ENCODE data around the gene UTP15. TPM values are rescaled to one million over a fixed set of nuclear protein-coding genes. Genes with fewer than 3 reads are reported as not detected.
A peak's percentile ranks its signal among the peaks of the same experiment; 100 is the strongest.

Gene UTP15
- polyA plus RNA-seq, 1 of the 3 experiments (the other 2 are of a cell fraction) = 10.2 TPM

DNA sequence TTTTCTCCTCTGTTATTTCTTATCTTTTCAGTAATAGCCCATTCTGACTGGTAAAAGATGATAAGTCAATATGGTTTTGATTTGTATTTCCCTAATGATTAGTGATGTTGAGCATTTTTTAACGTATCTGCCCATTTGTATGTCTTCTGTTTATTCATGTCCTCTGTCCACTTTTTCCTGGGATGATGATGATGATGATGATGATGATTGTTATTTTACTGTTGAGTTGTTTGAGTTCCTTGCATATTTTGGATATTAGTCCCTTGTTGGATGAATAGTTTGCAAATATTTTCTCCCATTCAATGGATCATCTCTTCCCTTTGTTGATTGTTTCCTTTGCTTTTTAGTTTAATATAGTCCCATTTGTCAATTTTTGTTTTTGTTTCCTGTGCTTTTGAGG, 27.0 kb downstream of the UTP15 start:
- Histone ChIP-seq H3K27ac (ENCODE audit: low read depth in 2 of 2, low read length in 1 of 2) (peak overlapping the region in 1 of 2 experiments; percentile 70; a peak in 2 of 4 replicates), H2AFZ (ENCODE audit: low read depth) (no peak overlapping the region), H3K9me3 (no peaks in the 10 kb centered on the region; the same call in 1 of the 2 replicates), H4K20me1 (ENCODE audit: insufficient read depth) (no peaks in the 10 kb centered on the region), H3K9me2 (no peaks in the 10 kb centered on the region), H3F3A (replicated peaks; ENCODE audit: insufficient read depth) (peaks cover 20% of the 10 kb centered on the region), H3K79me2 (ENCODE audit: insufficient read depth) (no peaks in the 10 kb centered on the region), H3K9ac (no peak overlapping the region), H3K36me3 (replicated peaks in 1 of 2; ENCODE audit: control insufficient read depth in 1 of 2, insufficient read depth in 2 of 2, low read length in 1 of 2) (no peaks in the 10 kb centered on the region), H3K4me2 (no peak overlapping the region), H3K4me1 (ENCODE audit: control insufficient read depth in 1 of 2, insufficient read depth in 2 of 2, low read depth in 1 of 2, low read length in 1 of 2) (peaks cover 3 to 5% of the 10 kb centered on the region in 2 experiments; a peak in 3 of 4 replicates), H3K27me3 (ENCODE audit: insufficient read depth) (no peaks in the 10 kb centered on the region), H3K4me3 (ENCODE audit: low read depth in 2 of 2, low read length in 1 of 2) (no peak overlapping the region)
- 2% methylated on average over 1 of the region's 1 CpG for WGBS (ENCODE audit: low lambda C conversion rate)
- ChIA-PET POLR2A (no interaction called here), CTCF (interaction anchor here (1.0 to 14.9 kb wide), 9 partner anchors 11 to 225 kb away, joined by 3 to 398 read pairs (median 13); no protein-coding TSS in a partner anchor)
- TF ChIP-seq NRF1 (IDR thresholded peaks at IDR 0.05; ENCODE audit: low read depth, low read length) (no peak), TEAD4 (IDR thresholded peaks at IDR 0.05; ENCODE audit: borderline replicate concordance, insufficient read depth) (0 out of 2 replicates have a peak, but pooled peaks have one; percentile 38), GABPA (IDR thresholded peaks at IDR 0.05; ENCODE audit: low read depth) (no peak), FOXJ3 (CRISPR knock-in tag; IDR thresholded peaks at IDR 0.05) (no peak), SMC3 (IDR thresholded peaks at IDR 0.05; ENCODE audit: low read depth, low read length) (no peak), RXRA (IDR thresholded peaks at IDR 0.05; ENCODE audit: borderline replicate concordance, low read depth) (no peak), FOSL2 (IDR thresholded peaks at IDR 0.05; ENCODE audit: borderline replicate concordance, low read depth) (peak; percentile 34; the same call in 1 of the 2 replicates), EP300 (IDR thresholded peaks at IDR 0.05; ENCODE audit: borderline replicate concordance in 1 of 2, low read depth in 1 of 2, low read length in 1 of 2) (peak in 1 of 2 experiments; percentile 17; a peak in 1 of 4 replicates), GATA2 (CRISPR knock-in tag; IDR thresholded peaks at IDR 0.05) (no peak), MXI1 (IDR thresholded peaks at IDR 0.05; ENCODE audit: low read depth, low read length) (no peak), MEF2A (IDR thresholded peaks at IDR 0.05; ENCODE audit: borderline replicate concordance, low read depth) (no peak), SIN3A (IDR thresholded peaks at IDR 0.05; ENCODE audit: borderline replicate concordance, low read depth, low read length) (no peak), RCOR1 (IDR thresholded peaks at IDR 0.05; ENCODE audit: low read length) (no peak), RFX5 (IDR thresholded peaks at IDR 0.05; ENCODE audit: low read length) (no peak), JUND (IDR thresholded peaks at IDR 0.05) (no peak)
- TF ChIP-seq, protein P1, sequence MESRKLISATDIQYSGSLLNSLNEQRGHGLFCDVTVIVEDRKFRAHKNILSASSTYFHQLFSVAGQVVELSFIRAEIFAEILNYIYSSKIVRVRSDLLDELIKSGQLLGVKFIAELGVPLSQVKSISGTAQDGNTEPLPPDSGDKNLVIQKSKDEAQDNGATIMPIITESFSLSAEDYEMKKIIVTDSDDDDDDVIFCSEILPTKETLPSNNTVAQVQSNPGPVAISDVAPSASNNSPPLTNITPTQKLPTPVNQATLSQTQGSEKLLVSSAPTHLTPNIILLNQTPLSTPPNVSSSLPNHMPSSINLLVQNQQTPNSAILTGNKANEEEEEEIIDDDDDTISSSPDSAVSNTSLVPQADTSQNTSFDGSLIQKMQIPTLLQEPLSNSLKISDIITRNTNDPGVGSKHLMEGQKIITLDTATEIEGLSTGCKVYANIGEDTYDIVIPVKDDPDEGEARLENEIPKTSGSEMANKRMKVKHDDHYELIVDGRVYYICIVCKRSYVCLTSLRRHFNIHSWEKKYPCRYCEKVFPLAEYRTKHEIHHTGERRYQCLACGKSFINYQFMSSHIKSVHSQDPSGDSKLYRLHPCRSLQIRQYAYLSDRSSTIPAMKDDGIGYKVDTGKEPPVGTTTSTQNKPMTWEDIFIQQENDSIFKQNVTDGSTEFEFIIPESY (IDR thresholded peaks at IDR 0.05; ENCODE audit: borderline replicate concordance, low read depth) = no peak
- TF ChIP-seq, protein P2, sequence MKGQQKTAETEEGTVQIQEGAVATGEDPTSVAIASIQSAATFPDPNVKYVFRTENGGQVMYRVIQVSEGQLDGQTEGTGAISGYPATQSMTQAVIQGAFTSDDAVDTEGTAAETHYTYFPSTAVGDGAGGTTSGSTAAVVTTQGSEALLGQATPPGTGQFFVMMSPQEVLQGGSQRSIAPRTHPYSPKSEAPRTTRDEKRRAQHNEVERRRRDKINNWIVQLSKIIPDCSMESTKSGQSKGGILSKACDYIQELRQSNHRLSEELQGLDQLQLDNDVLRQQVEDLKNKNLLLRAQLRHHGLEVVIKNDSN (IDR thresholded peaks at IDR 0.05; ENCODE audit: borderline replicate concordance, low read depth) = no peak
- TF ChIP-seq, protein P3, sequence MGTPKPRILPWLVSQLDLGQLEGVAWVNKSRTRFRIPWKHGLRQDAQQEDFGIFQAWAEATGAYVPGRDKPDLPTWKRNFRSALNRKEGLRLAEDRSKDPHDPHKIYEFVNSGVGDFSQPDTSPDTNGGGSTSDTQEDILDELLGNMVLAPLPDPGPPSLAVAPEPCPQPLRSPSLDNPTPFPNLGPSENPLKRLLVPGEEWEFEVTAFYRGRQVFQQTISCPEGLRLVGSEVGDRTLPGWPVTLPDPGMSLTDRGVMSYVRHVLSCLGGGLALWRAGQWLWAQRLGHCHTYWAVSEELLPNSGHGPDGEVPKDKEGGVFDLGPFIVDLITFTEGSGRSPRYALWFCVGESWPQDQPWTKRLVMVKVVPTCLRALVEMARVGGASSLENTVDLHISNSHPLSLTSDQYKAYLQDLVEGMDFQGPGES (IDR thresholded peaks at IDR 0.05; ENCODE audit: low read depth, low read length) = no peak
- TF ChIP-seq, protein P4, sequence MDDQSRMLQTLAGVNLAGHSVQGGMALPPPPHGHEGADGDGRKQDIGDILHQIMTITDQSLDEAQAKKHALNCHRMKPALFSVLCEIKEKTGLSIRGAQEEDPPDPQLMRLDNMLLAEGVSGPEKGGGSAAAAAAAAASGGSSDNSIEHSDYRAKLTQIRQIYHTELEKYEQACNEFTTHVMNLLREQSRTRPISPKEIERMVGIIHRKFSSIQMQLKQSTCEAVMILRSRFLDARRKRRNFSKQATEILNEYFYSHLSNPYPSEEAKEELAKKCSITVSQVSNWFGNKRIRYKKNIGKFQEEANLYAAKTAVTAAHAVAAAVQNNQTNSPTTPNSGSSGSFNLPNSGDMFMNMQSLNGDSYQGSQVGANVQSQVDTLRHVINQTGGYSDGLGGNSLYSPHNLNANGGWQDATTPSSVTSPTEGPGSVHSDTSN (IDR thresholded peaks at IDR 0.05) = no peak
- TF ChIP-seq, protein P5, sequence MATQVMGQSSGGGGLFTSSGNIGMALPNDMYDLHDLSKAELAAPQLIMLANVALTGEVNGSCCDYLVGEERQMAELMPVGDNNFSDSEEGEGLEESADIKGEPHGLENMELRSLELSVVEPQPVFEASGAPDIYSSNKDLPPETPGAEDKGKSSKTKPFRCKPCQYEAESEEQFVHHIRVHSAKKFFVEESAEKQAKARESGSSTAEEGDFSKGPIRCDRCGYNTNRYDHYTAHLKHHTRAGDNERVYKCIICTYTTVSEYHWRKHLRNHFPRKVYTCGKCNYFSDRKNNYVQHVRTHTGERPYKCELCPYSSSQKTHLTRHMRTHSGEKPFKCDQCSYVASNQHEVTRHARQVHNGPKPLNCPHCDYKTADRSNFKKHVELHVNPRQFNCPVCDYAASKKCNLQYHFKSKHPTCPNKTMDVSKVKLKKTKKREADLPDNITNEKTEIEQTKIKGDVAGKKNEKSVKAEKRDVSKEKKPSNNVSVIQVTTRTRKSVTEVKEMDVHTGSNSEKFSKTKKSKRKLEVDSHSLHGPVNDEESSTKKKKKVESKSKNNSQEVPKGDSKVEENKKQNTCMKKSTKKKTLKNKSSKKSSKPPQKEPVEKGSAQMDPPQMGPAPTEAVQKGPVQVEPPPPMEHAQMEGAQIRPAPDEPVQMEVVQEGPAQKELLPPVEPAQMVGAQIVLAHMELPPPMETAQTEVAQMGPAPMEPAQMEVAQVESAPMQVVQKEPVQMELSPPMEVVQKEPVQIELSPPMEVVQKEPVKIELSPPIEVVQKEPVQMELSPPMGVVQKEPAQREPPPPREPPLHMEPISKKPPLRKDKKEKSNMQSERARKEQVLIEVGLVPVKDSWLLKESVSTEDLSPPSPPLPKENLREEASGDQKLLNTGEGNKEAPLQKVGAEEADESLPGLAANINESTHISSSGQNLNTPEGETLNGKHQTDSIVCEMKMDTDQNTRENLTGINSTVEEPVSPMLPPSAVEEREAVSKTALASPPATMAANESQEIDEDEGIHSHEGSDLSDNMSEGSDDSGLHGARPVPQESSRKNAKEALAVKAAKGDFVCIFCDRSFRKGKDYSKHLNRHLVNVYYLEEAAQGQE (IDR thresholded peaks at IDR 0.05; ENCODE audit: low read depth, low read length) = no peak
- no peak for DNase-seq
